DMS114 treated with DMSO at 0.1 percent for 48 hours (cell line): ENCODE results near the gene OR52D1.

ENCODE experiments used
- DNase-seq: peaks from one replicate; lab custom pipeline; 2025; ENCODE audit not compliant: unreplicated experiment; lab: John Stamatoyannopoulos, UW

Gene OR52D1

GRCh38 chr11:5509803-5510202 lies 21.3 kb downstream of the OR52D1 start, which contains the start of gene UBQLN3:
TSS of gene UBQLN3 (minus strand) at chr11:5509957. CDS start at chr11:5509558, 399 bp downstream.
- no peak for DNase-seq

DNA sequence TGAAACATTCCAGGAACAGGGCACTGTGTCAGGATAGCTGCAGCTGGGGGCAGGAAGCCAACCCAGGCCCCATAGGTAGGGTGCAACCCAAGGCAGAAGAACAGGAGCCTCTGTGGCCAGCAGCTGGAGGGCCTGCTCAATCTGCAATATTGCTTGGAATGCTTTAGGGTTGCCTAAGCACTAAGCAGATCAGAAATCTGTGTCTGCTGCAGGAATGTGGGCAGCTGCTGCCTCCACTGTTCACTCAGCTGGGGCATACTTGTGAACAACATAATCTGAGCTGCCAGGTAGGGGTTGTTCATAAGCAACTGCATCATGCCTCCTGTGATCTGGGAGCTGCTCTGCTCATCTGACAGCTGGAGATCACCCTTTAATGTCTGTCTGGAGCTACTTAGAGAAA lies 26.4 kb downstream of the OR52D1 start:
- DNase-seq: no peak

DNA sequence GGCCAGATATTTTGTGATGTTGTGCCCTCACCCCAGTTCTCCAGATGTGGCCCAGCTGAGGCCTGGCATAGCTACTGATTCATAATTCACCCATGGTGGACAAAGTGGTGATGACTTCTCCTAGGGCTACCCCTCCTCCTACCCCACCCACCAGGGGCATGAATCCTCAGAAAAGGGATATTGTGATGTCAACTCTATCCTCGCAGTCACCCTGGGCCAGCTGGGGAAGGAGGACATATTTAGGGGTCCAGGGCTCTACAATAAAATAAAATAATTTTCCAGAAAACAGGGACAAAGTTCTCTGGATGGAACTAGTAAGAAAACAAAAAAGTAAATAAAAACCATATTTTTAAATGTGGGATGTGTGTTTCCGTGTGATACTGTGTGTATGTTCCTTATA lies 28.1 kb downstream of the OR52D1 start, which contains the start of gene UBQLNL:
TSS of gene UBQLNL (minus strand) at position 101 of the 400 bp plus-strand sequence. CDS start 258 bp downstream, outside the sequence.
- no peak for DNase-seq

DNA sequence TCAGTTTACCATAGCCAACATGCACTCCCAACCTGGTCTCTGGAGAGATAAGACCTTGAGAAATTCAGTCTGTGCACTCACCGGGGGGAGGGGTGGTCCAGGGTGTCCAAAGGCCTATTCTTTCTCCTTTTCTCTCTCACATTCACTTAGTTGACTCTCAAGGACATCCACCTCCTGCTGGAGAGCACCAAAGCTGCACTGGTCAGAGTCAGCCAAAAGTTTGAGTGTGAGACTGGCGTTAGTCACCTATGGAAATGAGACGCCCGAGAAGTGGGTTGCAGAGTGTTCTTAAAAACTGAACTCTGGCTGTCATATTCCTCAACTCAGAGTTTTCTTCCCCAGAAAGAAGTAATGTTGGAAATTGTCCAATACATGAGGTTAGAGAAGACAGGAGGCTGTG lies 33.1 kb downstream of the OR52D1 start:
- DNase-seq: no peak

- no peak for DNase-seq
Measured at GRCh38 chr11:5522308-5522707, 33.8 kb downstream of the OR52D1 start.

DNA sequence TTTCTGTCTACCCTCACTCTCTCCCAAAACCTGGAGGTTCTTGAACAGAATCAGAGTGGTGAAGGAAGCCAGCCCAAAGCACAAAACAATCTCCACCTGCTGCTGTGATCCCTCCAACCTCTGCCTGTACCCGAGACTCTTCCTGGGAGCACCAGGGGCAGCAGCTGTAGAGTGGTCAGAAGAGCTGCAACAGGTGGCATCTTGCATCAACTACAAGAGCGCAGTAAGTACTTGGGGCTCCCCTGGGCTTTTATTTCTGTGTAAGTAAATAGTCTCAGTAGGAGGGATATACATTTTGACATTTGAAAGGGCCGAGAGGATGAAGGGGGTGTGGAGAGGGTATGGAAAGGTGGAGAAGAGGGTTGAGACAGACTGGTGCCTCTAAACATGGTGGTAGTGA lies 36.3 kb downstream of the OR52D1 start:
- DNase-seq: no peak

DNA sequence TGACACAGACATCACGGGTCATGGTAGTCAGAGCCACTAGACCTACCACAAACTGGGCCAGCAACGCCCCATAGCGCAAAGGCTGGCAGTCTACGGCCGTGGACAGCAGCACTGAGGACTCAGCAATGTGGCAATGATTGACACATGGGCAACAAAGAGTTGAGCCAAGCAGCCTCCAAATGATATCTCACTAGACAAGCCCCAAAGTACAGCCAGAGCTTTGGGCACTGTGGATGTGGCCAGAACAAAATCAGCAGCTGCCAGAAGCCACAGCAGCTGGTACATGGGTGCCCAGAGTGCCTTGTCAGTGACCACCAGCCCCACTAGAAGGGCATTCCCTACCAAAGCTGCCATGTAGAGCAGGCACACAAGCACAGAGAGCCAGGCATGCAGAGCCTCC lies 39.2 kb downstream of the OR52D1 start:
- DNase-seq: no peak

- no peak for DNase-seq
Measured at GRCh38 chr11:5528495-5528894, 40.0 kb downstream of the OR52D1 start.

- no peak for DNase-seq
Measured at GRCh38 chr11:5531053-5531831, 42.8 kb downstream of the OR52D1 start.

DNA sequence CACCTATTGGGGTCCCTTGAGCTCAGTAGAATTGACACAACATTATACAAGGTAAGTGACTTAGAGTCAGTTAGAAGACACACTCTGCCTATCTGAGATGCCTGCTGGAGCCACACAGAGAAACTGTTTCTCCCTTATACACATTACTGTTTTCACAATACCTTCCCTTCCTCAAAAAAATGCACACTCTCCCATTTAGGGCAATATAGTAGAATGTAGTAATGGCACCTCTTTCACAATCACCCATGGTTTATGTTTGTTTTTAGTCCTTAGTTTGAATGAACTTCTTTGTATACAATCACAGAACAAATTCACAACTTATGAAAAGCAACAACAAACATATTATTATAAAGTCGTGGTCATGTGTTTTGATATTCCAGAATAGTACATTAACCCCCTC lies 45.6 kb downstream of the OR52D1 start:
- no peak for DNase-seq

DNA sequence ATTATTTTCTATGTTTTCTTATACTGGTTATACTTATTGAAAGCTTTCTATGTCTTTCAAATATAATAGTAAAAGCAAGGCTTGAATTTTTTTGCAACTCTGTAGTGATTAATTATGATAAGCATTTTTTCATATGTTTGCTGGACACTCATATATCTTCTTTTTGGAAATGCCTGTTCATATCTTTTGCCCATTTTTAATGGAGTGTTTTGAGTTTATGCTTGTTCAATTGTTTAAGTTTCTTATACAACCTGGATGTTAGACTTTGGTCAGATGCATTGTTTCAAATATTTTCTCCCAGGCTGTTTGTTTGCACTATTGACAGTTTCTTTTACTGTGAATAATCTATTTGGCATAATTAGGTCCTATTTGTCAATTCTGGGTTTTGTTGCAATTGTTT lies 48.0 kb downstream of the OR52D1 start:
- no peak for DNase-seq
